Ovary (tissue), 3 donors: ENCODE data around the gene MIGA2.

Experiments
- CTCF ChIP-seq, 3 donors: fragments of 450-650 bp in 2 of 3; fragments of 200-600 bp in 1 of 3; IDR thresholded peaks; one replicate each; pipeline versions ENCODE4 v1.5.1 to v1.8.0; 2016 to 2022; ENCODE audit warnings: antibody characterized with exemption in 3 of 3, mild to moderate bottlenecking in 1 of 3
- POLR2A ChIP-seq: fragments of 450-650 bp; IDR thresholded peaks from one replicate; pipeline ENCODE4 v1.6.1; 2017; ENCODE audit warnings: antibody characterized with exemption, mild to moderate bottlenecking, moderate library complexity
- donor health status: DM: no; HTN: no; CAD: no.

GRCh38 chr9:129089246-129089645 lies 52.8 kb downstream of the MIGA2 start:
- TF ChIP-seq CTCF (IDR thresholded peaks at IDR 0.05) = no peak
- no peak for TF ChIP-seq POLR2A
